ENCODE results near the gene ZNF217. TPM values are rescaled to one million over a fixed set of nuclear protein-coding genes. Genes with fewer than 3 reads are reported as not detected.

The ZNF217 gene
- total and polyA plus RNA-seq, 9 of the 15 experiments (the other 6 are each of a cell fraction or from before 2014, with no cell fraction given) = 3.0 to 41.8 (median 16.8) TPM

DNA sequence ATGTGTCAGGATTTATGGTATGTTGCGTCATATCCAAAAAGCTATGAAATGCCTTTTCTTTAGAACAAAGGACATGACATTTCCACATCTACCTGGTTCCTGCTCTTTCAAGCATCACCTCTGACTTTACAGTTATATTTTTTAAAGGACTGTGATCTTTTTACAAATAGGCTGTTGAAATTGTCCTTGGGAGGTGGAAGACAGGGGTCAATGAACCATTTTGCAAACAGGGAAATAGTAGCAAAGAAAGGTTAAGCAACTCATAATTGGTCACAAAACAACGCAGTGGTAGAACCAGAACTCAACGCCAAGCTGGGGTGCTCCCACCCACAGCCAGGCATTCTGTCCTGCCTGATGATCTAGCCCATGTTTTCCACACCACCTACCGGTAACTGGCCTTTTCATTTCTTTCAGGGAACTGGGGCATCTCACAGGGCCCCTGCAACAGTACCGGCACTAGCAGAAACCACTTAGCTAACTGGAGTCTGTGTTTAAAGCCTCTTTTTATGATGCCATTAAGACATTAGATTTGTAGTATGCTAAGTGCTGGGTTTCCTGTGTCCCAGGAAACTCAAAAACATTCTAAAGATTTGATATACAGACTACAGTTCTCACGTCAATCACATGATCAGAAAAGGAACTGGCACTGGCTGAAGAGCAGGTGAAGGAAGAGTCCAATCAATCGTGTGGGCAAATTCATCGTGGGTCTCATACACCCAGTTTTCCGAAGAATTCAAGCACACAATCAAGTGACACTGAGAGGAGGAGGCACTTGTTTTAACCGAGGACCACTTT is 13.9 kb downstream of the ZNF217 start (continued):
- no peak for TF ChIP-seq RCOR1 (IDR thresholded peaks at IDR 0.05; ENCODE audit: borderline replicate concordance in 1 of 2, low read depth in 2 of 2, low read length in 2 of 2)
- no peak for TF ChIP-seq EWSR1 (IDR thresholded peaks at IDR 0.05; ENCODE audit: borderline replicate concordance, low read depth, partially characterized antibody)
- no peak for TF ChIP-seq HNRNPLL (IDR thresholded peaks at IDR 0.05; ENCODE audit: low read depth, low read length, poor library complexity, severe bottlenecking)
- no peak for TF ChIP-seq ZNF212 (CRISPR knock-in tag; IDR thresholded peaks at IDR 0.05)
- no peak for TF ChIP-seq E2F3 (CRISPR knock-in tag; IDR thresholded peaks at IDR 0.05)
- TF ChIP-seq, protein P1, sequence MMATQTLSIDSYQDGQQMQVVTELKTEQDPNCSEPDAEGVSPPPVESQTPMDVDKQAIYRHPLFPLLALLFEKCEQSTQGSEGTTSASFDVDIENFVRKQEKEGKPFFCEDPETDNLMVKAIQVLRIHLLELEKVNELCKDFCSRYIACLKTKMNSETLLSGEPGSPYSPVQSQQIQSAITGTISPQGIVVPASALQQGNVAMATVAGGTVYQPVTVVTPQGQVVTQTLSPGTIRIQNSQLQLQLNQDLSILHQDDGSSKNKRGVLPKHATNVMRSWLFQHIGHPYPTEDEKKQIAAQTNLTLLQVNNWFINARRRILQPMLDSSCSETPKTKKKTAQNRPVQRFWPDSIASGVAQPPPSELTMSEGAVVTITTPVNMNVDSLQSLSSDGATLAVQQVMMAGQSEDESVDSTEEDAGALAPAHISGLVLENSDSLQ (IDR thresholded peaks at IDR 0.05) = peak; percentile 67
- TF ChIP-seq EZH2 (IDR thresholded peaks at IDR 0.05; ENCODE audit: borderline replicate concordance, low read depth, low read length) = no peak
- peak; percentile 99 for TF ChIP-seq CEBPB (tag; IDR thresholded peaks at IDR 0.05)
- TF ChIP-seq KDM5B (IDR thresholded peaks at IDR 0.05; ENCODE audit: insufficient replicate concordance, low read depth, low read length) = no peak
- no peak for TF ChIP-seq ZNF707 (CRISPR knock-in tag; conservative IDR thresholded peaks at IDR 0.05)
- TF ChIP-seq POLR3A (IDR thresholded peaks at IDR 0.05; ENCODE audit: borderline replicate concordance, extremely low read depth, insufficient read depth, insufficient read length) = no peak
- TF ChIP-seq, protein P2, sequence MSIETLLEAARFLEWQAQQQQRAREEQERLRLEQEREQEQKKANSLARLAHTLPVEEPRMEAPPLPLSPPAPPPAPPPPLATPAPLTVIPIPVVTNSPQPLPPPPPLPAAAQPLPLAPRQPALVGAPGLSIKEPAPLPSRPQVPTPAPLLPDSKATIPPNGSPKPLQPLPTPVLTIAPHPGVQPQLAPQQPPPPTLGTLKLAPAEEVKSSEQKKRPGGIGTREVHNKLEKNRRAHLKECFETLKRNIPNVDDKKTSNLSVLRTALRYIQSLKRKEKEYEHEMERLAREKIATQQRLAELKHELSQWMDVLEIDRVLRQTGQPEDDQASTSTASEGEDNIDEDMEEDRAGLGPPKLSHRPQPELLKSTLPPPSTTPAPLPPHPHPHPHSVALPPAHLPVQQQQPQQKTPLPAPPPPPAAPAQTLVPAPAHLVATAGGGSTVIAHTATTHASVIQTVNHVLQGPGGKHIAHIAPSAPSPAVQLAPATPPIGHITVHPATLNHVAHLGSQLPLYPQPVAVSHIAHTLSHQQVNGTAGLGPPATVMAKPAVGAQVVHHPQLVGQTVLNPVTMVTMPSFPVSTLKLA (conservative IDR thresholded peaks at IDR 0.05) = no peak
- TF ChIP-seq MCM7 (IDR thresholded peaks at IDR 0.05) = no peak
- TF ChIP-seq, protein P3, sequence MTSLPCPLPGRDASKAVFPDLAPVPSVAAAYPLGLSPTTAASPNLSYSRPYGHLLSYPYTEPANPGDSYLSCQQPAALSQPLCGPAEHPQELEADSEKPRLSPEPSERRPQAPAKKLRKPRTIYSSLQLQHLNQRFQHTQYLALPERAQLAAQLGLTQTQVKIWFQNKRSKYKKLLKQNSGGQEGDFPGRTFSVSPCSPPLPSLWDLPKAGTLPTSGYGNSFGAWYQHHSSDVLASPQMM (CRISPR knock-in tag; IDR thresholded peaks at IDR 0.05) = no peak
- no peak for TF ChIP-seq POLR3G (IDR thresholded peaks at IDR 0.05; ENCODE audit: extremely low read depth, insufficient read length, insufficient replicate concordance)
- TF ChIP-seq CBX5 (IDR thresholded peaks at IDR 0.05; ENCODE audit: borderline replicate concordance, low read depth) = no peak
- TF ChIP-seq, protein P4, sequence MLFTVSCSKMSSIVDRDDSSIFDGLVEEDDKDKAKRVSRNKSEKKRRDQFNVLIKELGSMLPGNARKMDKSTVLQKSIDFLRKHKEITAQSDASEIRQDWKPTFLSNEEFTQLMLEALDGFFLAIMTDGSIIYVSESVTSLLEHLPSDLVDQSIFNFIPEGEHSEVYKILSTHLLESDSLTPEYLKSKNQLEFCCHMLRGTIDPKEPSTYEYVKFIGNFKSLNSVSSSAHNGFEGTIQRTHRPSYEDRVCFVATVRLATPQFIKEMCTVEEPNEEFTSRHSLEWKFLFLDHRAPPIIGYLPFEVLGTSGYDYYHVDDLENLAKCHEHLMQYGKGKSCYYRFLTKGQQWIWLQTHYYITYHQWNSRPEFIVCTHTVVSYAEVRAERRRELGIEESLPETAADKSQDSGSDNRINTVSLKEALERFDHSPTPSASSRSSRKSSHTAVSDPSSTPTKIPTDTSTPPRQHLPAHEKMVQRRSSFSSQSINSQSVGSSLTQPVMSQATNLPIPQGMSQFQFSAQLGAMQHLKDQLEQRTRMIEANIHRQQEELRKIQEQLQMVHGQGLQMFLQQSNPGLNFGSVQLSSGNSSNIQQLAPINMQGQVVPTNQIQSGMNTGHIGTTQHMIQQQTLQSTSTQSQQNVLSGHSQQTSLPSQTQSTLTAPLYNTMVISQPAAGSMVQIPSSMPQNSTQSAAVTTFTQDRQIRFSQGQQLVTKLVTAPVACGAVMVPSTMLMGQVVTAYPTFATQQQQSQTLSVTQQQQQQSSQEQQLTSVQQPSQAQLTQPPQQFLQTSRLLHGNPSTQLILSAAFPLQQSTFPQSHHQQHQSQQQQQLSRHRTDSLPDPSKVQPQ (CRISPR knock-in tag; IDR thresholded peaks at IDR 0.05; ENCODE audit: borderline replicate concordance) = no peak
- TF ChIP-seq MAZ (CRISPR knock-in tag; conservative IDR thresholded peaks at IDR 0.05 in 1 of 2, IDR thresholded peaks at IDR 0.05 in 1 of 2) = 0 out of 4 replicates have a peak, but pooled peaks of 1 of the 2 experiments have one; percentile 24
- no peak for TF ChIP-seq ZBTB7A (IDR thresholded peaks at IDR 0.05; ENCODE audit: borderline replicate concordance, control insufficient read depth, low read depth, low read length)
- no peak for TF ChIP-seq ZNF224 (CRISPR knock-in tag; IDR thresholded peaks at IDR 0.05)
